ENCODE results near the gene TAF13. TPM values are rescaled to one million over a fixed set of nuclear protein-coding genes. Genes with fewer than 3 reads are reported as not detected.

TAF13 gene
- total and polyA plus RNA-seq, 9 of the 15 experiments (the other 6 are each of a cell fraction or from before 2014, with no cell fraction given): 14.9 to 77.2 (median 38.7) TPM

DNA sequence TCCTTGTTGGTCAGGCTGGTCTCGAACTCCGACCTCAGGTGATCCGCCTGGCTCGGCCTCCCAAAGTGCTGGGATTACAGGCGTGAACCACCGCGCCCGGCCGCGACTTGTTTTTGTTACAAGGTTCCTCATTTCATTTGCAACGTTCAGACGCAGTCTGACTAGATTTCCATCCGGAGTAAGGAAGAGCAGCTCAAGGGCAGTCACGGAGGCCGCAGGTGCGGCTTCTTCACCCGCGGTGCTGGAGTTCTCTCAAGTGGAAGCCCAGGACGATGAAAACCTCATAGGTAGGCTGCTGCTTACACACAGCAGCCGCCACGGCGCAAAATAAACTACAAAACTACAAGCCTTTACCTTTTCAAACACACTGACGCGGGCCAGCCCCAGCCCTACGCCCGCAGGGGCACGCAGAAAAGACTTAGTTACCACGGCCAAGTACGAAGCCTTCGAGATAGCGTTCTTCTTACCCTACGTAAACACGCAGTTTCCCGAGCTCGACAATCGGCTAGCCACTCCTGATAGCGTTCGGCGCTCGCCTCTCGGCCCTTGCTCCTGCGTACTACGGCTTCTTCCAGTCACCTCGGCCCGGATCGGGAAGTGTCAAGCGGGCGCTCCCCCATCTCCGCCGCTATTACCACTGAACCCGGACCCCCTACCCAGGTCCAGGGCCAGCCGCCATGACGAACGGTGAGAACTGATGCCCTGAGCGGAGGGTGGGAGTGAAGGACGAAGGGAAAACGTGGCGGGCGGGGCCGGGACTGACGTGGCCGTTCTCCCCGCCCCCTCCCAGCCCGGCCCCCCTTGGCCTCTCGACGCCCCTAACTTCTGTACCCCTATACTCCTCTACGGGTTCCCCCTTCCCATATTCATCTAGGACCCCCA is 14.6 kb upstream of the TAF13 start, which contains the start of gene TMEM167B (continued):
- TF ChIP-seq ZNF436 (CRISPR knock-in tag; IDR thresholded peaks at IDR 0.05): no peak
- peak; percentile 89 for TF ChIP-seq NFRKB (IDR thresholded peaks at IDR 0.05; ENCODE audit: low read depth)
- TF ChIP-seq PHB2 (IDR thresholded peaks at IDR 0.05; ENCODE audit: low read depth): no peak
- no peak for TF ChIP-seq BRCA1 (IDR thresholded peaks at IDR 0.05)
- no peak for TF ChIP-seq BRCA1 (CRISPR knock-in tag; IDR thresholded peaks at IDR 0.05)
- peak; percentile 58; the same call in 1 of the 2 replicates for TF ChIP-seq ETV5 (CRISPR knock-in tag; IDR thresholded peaks at IDR 0.05; ENCODE audit: low read depth)
- TF ChIP-seq FOXM1 (IDR thresholded peaks at IDR 0.05; ENCODE audit: low read depth): peak; percentile 80; the same call in 1 of the 2 replicates
- TF ChIP-seq FOXM1 (CRISPR knock-in tag; IDR thresholded peaks at IDR 0.05; ENCODE audit: low read depth): no peak
- TF ChIP-seq PTBP1 (IDR thresholded peaks at IDR 0.05; ENCODE audit: low read depth, low read length): no peak
- TF ChIP-seq TEAD1 (CRISPR knock-in tag; IDR thresholded peaks at IDR 0.05): peak; percentile 16 to 63; a peak in 2 of 4 replicates
- TF ChIP-seq, protein P1, sequence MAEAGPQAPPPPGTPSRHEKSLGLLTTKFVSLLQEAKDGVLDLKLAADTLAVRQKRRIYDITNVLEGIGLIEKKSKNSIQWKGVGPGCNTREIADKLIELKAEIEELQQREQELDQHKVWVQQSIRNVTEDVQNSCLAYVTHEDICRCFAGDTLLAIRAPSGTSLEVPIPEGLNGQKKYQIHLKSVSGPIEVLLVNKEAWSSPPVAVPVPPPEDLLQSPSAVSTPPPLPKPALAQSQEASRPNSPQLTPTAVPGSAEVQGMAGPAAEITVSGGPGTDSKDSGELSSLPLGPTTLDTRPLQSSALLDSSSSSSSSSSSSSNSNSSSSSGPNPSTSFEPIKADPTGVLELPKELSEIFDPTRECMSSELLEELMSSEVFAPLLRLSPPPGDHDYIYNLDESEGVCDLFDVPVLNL (CRISPR knock-in tag; IDR thresholded peaks at IDR 0.05; ENCODE audit: low read depth): peak; percentile 63; the same call in 1 of the 2 replicates
- peak; percentile 81 to 95 for TF ChIP-seq FOXA3 (CRISPR knock-in tag; conservative IDR thresholded peaks at IDR 0.05 in 1 of 2, IDR thresholded peaks at IDR 0.05 in 1 of 2)
- TF ChIP-seq SMAD3 (CRISPR knock-in tag; conservative IDR thresholded peaks at IDR 0.05): no peak
- no peak for TF ChIP-seq MIER1 (IDR thresholded peaks at IDR 0.05; ENCODE audit: low read depth)
- TF ChIP-seq MCM7 (IDR thresholded peaks at IDR 0.05): no peak
- TF ChIP-seq ZBTB7A (IDR thresholded peaks at IDR 0.05; ENCODE audit: borderline replicate concordance, control insufficient read depth, low read depth, low read length): peak; percentile 84
- TF ChIP-seq, protein P2, sequence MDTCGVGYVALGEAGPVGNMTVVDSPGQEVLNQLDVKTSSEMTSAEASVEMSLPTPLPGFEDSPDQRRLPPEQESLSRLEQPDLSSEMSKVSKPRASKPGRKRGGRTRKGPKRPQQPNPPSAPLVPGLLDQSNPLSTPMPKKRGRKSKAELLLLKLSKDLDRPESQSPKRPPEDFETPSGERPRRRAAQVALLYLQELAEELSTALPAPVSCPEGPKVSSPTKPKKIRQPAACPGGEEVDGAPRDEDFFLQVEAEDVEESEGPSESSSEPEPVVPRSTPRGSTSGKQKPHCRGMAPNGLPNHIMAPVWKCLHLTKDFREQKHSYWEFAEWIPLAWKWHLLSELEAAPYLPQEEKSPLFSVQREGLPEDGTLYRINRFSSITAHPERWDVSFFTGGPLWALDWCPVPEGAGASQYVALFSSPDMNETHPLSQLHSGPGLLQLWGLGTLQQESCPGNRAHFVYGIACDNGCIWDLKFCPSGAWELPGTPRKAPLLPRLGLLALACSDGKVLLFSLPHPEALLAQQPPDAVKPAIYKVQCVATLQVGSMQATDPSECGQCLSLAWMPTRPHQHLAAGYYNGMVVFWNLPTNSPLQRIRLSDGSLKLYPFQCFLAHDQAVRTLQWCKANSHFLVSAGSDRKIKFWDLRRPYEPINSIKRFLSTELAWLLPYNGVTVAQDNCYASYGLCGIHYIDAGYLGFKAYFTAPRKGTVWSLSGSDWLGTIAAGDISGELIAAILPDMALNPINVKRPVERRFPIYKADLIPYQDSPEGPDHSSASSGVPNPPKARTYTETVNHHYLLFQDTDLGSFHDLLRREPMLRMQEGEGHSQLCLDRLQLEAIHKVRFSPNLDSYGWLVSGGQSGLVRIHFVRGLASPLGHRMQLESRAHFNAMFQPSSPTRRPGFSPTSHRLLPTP (IDR thresholded peaks at IDR 0.05; ENCODE audit: borderline replicate concordance, extremely low read depth, insufficient read length): no peak
- TF ChIP-seq, protein P3, sequence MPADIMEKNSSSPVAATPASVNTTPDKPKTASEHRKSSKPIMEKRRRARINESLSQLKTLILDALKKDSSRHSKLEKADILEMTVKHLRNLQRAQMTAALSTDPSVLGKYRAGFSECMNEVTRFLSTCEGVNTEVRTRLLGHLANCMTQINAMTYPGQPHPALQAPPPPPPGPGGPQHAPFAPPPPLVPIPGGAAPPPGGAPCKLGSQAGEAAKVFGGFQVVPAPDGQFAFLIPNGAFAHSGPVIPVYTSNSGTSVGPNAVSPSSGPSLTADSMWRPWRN (IDR thresholded peaks at IDR 0.05; ENCODE audit: low read depth): no peak
- TF ChIP-seq CBX1 (IDR thresholded peaks at IDR 0.05; ENCODE audit: low read depth): peak; percentile 41; the same call in 1 of the 2 replicates
- TF ChIP-seq MED1 (CRISPR knock-in tag; IDR thresholded peaks at IDR 0.05; ENCODE audit: borderline replicate concordance): no peak
- TF ChIP-seq SIX5 (IDR thresholded peaks at IDR 0.05; ENCODE audit: borderline replicate concordance in 1 of 2, insufficient read depth in 1 of 2, low read depth in 1 of 2, low read length in 2 of 2): peak; percentile 37 to 44; a peak in 3 of 4 replicates
- TF ChIP-seq E2F3 (CRISPR knock-in tag; IDR thresholded peaks at IDR 0.05): no peak; the same call in 1 of the 2 replicates
